Measurements from ENCODE around the gene PHACTR4. TPM values are rescaled to one million over a fixed set of nuclear protein-coding genes. Genes with fewer than 3 reads are reported as not detected.
"Not testable (repeated sequence)": the region's sequence is repeated elsewhere in the genome, so short reads cannot be mapped to it uniquely, and the experiment has no call there.

The PHACTR4 gene
- total RNA-seq, 1 donor from 2014 or later: 12.6 TPM

DNA sequence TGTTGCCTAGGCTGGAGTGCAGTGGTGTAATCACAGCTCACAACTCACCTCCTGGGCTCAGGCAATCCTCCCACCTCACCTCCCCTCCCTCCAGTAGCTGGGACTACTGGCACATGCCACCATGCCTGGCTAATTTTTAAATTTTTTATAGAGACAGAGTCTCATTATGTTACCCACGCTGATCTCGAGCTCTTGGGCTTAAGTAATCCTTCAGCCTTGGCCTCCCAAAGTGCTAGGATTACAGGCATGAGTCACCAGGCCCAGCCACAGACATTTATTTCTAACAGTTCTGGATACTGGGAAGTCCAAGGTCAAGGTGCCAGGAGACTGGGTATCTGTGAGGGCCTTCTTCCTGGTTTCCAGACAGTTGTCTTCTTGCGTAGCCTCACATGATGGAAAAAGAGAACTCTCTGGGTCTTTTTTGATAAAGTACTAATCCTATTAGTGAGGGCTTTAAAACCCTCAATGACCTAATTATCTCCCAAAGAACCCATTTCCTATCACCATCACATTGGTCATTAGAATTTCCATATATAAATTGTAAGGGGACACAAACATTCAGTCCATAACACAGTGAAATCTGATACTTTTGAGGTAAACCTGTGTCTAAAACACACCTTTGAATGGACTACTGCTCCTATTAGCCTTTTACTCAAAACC, 67.9 kb downstream of the PHACTR4 start:
- DNase-seq: peak; percentile 69

DNA sequence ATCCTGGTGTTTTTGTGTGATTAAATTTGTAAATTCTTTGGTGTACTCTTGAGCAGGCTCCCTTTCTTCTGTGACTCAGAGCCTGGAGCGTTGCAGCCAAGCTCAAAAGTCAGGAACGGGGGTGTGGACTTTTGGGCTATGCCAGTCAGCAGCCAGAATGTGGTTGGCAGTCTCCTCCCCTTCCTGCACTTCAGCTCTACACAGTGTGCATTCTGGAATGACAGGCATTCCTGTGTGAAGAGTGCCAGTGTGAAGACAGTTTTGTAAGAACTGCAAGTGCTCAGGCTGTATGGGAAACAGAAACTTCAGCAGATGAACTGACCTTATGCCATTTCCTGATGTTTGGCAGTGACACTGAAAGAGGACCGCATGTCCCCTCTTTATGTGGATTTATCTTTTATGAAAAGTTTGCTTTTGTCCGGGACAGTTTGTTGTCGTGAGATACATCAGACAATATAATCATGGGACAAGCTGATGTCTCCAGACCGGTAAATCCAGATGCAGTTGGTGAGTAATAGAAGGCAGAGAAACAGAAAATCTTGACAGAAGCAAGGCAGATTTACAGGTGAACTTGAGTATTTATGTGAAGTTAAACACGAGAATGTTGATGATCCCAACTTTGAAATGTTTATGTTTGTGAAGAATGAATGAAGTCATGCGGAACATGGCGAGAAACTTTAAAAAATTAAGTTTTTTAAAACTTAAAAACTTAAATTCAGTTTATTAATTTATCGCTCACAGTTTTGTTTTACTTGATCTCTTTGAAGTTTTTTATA, 68.6 kb downstream of the PHACTR4 start:
- DNase-seq: peak; percentile 96

DNA sequence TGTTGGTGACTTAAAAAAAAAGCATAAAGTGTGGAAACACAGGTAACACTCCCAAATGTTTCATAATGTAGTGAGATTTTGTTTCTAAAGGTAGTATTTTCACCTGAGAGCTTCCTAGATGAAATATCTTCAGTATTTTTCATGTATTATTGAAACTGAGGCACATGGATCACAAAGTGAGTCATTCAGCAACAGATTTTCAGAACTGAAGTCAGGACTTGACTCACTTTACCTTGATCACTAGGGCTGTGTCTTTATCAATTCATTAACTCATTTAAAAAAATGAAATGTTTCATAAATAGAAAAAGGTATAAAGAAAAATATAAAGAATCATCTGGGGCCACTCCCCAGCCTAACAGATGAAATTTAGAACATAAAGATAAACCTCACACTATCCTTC, 69.8 kb downstream of the PHACTR4 start:
- no peak for DNase-seq

- no peak for DNase-seq
Measured at GRCh38 chr1:28441674-28442073, 72.1 kb downstream of the PHACTR4 start.

GRCh38 chr1:28443550-28443949, 74.0 kb downstream of the PHACTR4 start:
- no peak for DNase-seq

DNA sequence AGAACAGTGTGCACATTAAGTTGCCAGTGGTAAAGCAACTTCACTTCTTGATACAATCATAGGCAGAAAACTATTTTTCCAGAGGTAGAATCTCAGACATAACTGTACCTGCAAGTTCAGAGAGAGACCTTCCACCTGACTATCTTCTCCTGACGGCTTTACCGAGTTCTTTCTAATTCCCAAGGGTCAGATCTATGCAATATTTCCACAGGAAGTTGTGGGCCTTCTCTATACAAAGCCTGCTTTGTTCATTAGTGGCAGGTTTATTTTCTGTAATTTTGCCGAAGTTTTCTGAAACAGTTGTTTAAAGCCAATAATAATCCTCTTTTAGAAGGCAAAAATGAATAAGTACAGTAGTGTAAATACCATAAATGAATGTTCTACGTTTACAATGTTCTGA, 78.1 kb downstream of the PHACTR4 start:
- peak; percentile 59 for DNase-seq

- not testable (repeated sequence) for DNase-seq
Measured at GRCh38 chr1:28448094-28448611, 78.6 kb downstream of the PHACTR4 start.

DNA sequence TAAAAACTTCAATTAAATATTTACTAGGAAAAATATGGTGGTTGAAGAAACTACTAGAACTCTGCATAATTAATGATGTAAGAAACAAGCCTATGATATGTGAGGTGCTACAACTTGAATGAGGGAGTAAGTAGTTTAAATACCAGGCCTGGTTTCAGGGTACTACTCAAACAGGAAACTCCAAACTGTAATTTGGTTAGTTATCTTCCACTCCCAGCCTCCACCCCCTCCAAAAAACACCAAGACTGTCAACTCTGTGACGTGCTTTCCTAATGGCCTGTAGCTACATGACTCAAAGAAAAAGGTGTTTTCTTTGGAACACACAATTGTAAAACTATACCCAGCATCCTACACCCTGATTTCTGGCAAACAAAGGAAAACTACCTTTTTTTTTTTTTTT, 80.4 kb downstream of the PHACTR4 start:
- DNase-seq: peak; percentile 80

- DNase-seq: no peak
Measured at GRCh38 chr1:28450561-28450960, 81.0 kb downstream of the PHACTR4 start.

DNA sequence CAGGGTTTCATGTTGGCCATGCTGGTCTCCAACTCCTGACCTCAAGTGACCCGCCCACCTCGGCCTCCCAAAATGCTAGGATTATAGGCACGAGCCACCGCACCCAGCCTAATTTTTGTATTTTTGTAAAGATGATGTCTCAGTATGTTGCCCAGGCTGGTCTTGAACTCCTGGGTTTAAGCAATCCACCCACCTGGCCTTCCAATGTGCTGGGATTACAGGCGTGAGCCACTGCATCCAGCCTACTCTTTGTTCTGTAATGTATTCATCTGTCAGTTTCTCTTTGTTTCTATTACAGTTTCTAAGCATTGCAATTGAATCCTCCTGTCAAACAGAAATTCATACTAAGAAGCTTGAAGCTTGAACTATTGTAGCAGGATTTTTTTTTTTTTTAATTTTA, 81.5 kb downstream of the PHACTR4 start:
- DNase-seq: no peak

DNA sequence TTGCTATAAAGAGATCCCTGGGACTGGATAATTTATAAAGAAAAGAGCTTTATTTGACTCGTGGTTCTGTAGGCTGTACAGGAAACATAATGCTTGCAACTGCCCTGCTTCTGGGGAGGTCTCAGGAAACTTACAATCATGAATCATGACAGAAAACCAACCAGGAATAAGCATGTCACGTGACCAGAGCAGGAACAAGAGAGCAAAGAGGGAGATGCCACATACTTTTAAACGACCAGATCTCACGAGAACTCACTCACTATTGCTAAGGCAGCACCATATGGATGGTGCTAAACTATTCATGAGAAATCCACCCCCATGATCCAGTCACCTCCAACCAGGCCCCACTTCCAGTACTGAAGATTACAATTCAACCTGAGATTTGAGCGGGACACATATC, 86.5 kb downstream of the PHACTR4 start:
- DNase-seq: peak; percentile 95

- peak; percentile 33 for DNase-seq
Measured at GRCh38 chr1:28457678-28458077, 88.1 kb downstream of the PHACTR4 start.

DNA sequence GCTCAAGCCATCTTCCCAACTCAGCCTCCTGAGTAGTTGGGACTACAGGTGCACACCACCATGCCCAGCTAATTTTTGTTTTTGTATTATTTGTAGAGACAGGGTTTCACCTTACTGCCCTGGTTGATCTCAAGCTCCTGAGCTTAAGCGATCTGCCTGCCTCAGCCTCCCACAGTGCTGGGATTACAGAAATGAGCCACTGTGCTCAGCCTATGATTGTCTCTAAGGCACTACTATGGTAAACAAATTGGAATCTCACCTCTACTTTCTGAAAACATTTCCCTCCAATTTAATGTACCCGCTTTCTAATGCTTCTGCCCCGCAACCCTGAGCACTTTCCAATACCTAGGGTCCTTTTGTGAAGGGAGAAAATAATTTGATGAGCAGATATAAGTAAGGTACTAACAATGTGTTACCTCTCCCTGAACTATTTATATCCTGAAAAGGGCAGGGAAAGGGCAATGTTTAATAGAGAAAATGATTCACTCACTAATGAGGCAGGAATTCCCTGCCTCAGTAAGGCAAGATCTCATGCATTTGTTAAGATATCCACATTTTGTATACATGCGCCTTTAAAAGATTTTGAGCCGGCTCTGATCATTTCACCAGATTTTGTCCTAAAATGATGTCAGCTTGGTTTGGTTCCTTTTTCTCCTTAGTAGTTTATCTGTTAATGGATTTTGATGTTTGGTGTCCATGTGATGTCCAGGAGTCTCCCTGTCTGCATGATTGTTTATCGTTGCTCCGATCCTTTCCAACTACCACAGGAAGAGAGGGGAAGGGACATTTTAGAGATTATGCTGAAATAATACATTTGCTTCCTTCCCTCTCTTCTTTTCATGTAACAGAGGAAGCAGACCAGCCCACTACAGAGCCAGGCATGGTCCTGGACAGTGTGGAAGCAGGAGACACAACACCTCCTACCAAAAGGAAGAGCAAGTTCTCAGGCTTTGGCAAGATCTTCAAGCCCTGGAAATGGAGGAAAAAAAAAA, 89.0 kb downstream of the PHACTR4 start:
- DNase-seq: peak; percentile 63

GRCh38 chr1:28466226-28466778, 96.8 kb downstream of the PHACTR4 start:
- no peak for DNase-seq

GRCh38 chr1:28470146-28470545, 100.6 kb downstream of the PHACTR4 start:
- DNase-seq: no peak

DNA sequence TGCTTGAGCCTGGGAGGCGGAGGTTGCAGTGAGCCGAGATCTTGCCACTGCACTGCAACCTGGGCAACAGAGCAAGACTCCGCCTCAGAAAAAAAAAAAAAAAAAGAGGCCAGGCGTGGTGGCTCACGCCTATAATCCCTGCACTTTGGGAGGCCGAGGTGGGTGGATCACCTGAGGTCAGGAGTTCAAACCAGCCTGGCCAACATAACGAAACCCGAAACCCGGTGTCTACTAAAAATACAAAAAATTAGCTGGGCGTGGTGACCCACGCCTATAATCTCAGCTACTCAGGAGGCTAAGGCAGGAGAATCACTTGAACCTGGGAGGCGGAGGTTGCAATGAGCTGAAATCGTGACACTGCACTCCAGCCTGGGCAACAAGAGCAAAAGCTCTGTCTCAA, 110.0 kb downstream of the PHACTR4 start:
- DNase-seq: not testable (repeated sequence)

GRCh38 chr1:28480308-28480707, 110.8 kb downstream of the PHACTR4 start:
- DNase-seq: no peak

- DNase-seq: no peak
Measured at GRCh38 chr1:28482138-28482537, 112.6 kb downstream of the PHACTR4 start.

DNA sequence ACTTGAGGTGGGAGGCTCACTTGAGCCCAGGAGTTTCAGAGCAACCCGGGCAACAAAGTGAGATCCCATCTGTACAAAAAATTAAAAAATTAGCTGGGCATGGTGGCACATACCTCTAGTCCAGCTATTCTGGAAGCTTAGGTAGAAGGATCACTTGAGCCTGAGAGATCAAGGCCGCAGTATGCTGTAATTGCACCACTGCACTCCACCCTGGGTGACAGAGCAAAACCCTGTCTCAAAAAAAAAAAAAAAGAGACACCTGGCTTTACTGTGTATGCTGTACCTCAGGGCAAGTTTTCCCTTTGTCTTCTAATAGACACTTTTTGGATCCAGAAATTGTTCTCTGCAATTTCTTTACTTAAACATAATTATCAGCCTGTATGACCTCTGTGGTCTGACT, 113.2 kb downstream of the PHACTR4 start:
- no peak for DNase-seq

DNA sequence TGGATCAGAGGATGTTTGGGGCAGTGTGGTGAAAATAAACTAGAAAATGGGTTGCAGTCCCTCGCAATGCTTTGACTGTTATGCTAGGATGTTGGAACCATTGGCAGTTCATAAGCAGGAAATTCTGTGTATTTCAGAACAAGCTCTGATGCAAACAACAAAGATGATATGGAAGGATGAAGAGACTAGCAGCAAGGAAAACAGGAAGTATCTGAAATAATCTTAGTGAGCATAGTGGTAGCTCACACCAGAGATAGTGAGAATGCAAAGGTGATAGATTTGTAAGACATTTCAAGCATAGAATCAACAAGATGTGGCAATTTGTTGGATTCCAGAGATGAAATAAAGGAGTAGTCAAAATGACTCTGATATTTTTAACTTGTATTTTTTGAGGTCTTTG, 125.2 kb downstream of the PHACTR4 start:
- no peak for DNase-seq

GRCh38 chr1:28499553-28499952, 130.0 kb downstream of the PHACTR4 start:
- DNase-seq: no peak

GRCh38 chr1:28501925-28502324, 132.4 kb downstream of the PHACTR4 start:
- DNase-seq: no peak

DNA sequence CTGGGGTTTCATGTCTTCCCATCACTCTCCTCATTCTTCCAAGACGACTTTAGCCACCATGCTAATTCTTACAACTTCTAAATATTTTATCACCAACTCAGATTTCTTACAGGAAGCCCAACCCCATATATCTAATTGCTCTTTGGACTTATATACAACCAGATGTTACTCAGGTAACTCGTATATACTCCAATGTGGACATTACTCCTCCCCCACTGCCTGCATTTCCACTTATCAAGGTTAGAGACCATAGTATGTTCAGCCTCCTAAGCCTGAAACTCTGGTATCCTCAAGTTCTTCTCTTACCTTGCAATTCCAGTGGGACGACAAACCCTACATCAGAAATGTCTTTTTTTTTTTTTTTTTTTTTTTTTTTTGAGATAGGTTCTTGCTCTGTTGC, 133.6 kb downstream of the PHACTR4 start:
- no peak for DNase-seq
